ENCODE results near the gene RTN4. TPM values are rescaled to one million over a fixed set of nuclear protein-coding genes. Genes with fewer than 3 reads are reported as not detected.

The RTN4 gene
- total RNA-seq, 1 donor from 2014 or later = 183 TPM

DNA sequence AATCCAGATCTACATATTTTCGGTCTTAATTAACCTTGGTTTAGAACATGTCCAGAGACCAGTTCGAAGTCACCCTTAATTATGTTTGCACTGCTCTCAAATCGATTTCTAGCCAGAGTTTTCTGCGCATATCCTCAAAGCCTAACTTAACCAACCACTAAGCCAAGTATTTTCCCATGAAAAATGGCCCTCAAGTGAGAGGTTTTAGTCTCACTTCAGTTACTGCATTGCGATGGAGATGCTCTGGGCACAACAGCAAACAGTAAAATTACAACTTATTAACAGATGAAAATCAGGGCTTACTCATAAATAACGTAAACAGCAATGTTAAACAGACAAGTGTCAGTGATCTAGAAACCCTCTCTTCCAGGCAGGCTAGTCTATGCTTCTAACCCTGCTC, 4.5 kb downstream of the RTN4 start:
- no peak for DNase-seq (ENCODE audit: low spot score)
- ATAC-seq = no peak

DNA sequence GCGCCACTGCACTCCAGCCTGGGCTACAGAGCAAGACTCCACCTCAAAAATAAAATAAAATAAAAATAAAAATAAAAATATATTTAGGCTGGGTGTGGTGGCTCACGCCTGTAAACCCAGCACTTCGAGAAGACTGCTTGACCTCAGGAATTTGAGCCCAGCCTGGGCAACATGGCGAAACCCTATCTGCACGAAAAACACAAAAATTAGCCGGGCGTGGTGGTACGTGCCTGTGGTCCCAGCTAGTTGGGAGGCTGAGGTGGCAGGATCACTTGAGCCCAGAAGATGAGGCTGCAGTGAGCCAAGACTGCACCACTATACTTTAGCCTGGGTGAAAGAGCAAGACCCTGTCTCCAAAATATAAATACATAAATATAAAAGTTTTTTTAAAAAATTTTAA, 6.4 kb downstream of the RTN4 start:
- DNase-seq (ENCODE audit: low spot score) = no peak
- ATAC-seq = no peak

DNA sequence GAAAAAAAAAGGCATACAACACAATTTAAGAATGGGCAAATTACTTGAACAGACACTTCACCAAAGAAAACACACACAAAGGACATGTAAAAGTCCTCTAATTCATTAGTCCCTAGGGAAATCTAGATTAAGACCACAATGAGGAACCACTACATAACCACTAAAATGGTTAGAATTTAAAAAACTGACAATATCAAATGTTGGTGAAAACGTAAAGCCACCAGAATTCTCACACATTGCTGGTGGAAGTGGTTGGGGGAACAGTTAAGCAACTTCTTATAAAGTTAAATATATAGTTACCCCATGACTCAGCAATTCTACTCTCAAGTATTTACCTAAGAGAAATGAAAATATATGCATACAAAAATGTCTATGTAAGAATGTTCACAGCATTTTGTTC, 11.8 kb downstream of the RTN4 start:
- DNase-seq (ENCODE audit: low spot score) (no peak), ATAC-seq (no peak)

GRCh38 chr2:55035716-55036115, 14.5 kb downstream of the RTN4 start:
- ATAC-seq (no peak), DNase-seq (ENCODE audit: low spot score) (no peak)

- ATAC-seq (no peak), DNase-seq (ENCODE audit: low spot score) (no peak)
Measured at GRCh38 chr2:55033921-55034320, 16.3 kb downstream of the RTN4 start.

DNA sequence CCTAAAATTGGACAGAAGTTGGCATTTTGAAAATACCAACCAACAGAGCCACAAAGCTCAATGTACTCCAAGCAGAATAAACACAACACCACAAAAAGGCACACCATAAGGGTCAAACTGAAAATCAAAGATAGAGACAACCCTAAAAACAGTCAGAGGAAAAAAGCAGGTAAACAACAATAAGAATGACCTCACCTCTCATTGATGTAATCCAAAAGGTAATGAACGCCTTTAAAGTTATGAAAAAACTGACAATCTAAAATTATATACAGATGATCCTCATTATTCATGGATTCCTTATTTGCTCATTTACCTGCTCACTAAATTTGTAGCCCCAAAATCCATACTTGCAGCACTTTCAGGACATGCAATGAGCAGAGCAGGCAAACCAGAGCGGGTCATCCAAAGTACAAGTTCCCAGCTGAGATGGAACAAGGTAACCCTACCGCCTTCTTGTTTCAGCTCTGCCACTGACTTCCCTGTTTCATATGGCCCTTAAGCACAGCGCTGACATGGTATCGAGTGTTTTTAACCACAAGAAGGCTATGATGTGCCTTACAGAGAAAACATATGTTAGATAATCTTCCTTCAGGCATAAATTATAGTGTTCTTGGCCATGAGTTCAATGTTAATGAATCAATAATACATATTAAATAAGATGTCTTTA, 17.0 kb downstream of the RTN4 start:
- ATAC-seq (peak; percentile 26), DNase-seq (ENCODE audit: low spot score) (no peak)

- ATAC-seq (no peak), DNase-seq (ENCODE audit: low spot score) (no peak)
Measured at GRCh38 chr2:55031505-55031904, 18.7 kb downstream of the RTN4 start.

GRCh38 chr2:55030766-55031165, 19.5 kb downstream of the RTN4 start:
- ATAC-seq = no peak
- DNase-seq (ENCODE audit: low spot score) = no peak

DNA sequence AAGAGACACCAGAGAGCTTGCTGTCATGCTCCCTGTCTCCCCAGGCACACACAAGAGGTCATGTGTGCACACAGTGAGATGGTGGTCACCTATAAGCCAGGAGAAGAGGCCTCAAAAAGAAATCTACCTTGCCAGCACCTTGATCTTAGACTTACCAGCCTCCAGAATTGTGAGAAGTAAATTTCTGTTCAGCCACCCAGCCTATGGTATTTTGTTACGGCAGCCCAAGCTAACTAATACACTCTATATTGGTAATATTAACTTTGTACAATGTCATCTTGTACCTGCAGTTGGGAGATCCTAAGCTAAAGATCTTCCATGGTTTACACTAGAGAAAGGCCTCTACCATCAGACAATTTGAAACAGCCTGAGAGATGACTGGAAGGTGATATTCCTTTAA, 21.2 kb downstream of the RTN4 start:
- no peak for ATAC-seq

DNA sequence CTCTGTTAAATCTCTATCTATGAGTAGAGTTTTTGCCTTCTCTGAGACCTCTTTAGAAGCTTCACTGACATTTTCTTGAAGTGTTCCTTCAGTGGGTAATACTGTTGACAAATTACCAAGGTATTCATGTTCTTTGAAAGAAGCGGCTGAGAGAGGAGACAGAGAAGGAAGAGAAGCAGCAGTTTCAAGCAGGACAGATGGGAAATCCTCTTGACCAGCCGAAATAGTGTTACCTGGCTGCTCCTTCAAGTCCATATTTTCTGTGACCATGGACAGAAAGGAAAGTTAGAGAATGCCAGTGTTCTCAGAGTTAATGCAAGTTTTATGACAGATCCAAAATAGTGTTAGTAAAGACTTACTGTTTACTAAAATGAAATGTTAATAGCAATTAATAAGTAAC, 23.0 kb downstream of the RTN4 start:
- ATAC-seq (no peak), DNase-seq (ENCODE audit: low spot score) (no peak)

More for the DNA sequence above, 21.2 kb downstream of the RTN4 start:
- DNase-seq (ENCODE audit: low spot score) = no peak

DNA sequence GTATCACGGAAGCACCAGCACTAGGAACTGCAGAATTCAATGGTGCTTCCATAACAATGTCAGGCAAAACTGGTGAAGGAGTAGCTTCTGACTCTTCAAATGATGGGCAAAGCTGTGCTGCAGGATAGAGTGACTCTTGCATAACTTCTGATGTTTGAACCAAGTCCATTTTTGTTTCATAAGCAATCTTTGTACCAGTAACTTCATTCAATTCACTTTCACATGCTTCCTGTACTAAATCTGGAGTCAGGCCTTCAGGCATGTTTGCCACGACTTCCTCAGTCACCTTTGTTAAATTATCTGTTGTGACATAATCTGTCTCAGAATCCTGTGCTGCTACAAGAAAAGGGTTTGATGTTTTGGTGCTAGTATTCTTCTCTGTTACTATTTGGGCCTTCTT, 24.0 kb downstream of the RTN4 start:
- DNase-seq (ENCODE audit: low spot score) (no peak), ATAC-seq (peak; percentile 84)

- no peak for DNase-seq (ENCODE audit: low spot score)
- no peak for ATAC-seq
Measured at GRCh38 chr2:55025627-55026026, 24.6 kb downstream of the RTN4 start.

DNA sequence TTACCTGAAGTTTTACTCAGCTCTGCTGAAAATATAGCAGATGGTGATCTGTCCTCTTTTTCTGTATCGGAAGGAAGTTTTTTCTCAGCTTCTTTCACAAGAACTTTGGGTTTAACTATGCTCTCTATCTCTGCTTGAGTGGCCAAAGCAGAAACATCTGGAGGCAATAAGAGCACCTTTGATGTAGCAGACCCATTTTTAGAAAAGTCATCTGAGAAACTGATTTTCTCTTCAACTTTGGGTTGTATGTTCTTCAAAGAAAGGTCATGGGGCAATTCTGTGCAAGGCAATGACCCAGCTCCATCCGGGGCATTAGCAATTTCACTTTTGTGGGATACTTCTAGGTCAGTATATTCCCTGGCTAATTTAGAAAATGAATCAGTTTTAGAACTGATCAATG, 25.2 kb downstream of the RTN4 start:
- no peak for ATAC-seq
- no peak for DNase-seq (ENCODE audit: low spot score)

DNA sequence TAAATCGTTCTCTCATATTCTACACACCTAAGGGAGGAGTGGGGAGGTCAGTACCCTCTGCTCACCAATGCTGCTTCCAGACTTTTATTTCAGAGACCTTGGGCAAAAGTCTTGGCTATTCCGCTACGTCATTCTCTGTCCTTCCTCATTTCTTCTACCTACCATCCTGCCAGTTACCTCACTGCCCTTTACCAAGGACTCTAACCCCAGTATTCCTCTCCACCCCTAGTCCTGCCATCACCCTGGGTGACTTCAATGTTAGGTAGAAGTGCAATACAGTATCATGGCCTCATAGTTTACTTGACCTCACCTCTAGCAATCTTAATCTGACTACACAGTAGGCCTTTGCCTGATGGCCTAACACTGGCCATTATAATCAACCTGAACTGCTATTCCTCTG, 27.8 kb downstream of the RTN4 start:
- DNase-seq (ENCODE audit: low spot score) = no peak
- no peak for ATAC-seq

DNA sequence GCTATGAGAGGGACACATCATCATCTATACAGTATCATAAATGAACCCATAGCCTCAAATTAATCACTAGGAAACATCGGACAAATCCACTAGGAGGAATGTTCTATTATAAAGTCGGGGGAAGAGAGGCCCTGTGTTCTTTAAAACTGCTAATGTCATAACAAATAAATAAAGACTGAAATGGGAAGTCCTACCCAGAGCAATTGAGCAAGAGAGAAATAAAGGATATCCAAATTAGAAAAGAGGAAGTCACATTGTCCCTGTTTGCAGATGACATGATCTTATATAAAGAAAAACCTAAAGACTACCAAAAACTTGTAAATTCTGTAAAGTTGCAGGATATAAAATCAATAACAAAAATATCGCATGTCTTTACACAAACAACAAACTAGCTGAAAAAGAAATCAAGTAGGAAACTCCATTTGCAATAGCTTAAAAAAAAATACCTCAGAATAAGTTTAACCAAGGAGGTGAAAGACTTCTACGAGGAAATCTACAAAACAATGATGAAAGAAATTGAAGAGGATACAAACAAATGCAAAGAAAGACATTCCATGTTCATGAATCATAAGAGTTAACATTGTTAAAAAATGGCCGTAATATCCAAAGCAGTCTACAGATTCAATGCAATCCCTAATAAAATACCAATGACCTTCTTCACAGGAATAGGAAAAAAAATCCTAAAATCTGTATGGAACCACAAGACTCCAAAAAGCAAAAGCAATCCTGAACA, 30.6 kb downstream of the RTN4 start:
- no peak for ATAC-seq
- DNase-seq (ENCODE audit: low spot score) = no peak

DNA sequence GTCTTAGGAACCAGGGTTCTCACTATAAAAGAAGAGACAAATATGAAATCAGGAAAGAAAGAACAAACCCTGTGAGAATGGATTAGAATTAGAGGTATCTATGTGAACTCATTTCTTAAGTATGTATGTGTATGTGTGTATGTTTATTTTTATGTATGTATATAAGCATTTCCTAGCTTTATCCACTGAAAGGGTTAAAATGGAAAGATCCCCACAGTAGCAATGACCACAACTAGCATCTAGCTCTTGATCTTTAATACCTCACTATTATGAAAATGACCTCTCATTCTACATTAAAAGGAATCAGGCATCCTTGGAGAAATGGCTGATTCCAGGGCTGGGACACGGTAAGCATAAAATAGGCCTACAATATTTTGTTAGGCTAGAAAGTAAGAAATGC, 31.6 kb downstream of the RTN4 start:
- no peak for DNase-seq (ENCODE audit: low spot score)
- no peak for ATAC-seq

DNA sequence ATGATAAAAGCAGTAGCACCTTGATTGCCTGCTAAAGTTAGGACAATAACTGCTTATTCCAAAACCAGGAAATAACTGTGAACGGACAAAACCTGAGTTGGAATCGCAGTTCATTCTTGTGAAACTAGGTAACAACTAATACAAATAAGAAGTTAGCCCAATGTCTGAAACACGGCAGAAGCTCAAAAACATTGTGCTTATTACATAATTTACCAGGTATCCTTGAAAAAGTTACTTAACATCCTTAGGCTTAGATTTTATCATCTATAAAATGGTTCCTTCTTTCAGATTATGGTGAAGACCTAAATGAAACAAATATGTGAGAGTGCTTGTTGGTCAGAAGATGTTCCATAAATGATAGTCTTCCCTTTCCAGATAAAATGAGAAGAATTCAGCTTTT, 32.4 kb downstream of the RTN4 start:
- ATAC-seq = no peak

DNA sequence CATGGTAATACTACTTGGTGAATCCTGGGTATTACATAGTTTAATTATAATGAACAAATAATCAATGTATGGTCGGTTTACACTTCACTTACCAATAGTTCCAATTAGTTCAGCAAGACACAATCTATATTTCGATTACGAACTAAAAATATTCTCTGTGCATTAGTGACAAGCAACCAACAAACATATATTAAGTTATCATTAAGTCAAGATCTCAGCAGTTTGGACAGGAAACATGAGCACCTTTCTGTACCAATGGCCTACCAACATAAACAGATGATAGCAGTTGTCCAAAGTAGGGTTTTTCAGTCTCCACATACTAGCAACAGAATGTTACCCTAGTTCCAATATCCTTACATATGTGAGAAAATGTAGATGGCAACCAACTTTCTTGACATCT, 32.8 kb downstream of the RTN4 start:
- no peak for DNase-seq (ENCODE audit: low spot score)

More for the DNA sequence above, 32.4 kb downstream of the RTN4 start:
- no peak for DNase-seq (ENCODE audit: low spot score)

GRCh38 chr2:55014962-55015939, 35.0 kb downstream of the RTN4 start:
- DNase-seq (ENCODE audit: low spot score) = peak; percentile 67
- peak; percentile 80 for ATAC-seq

More for the DNA sequence above, 32.8 kb downstream of the RTN4 start:
- no peak for ATAC-seq

DNA sequence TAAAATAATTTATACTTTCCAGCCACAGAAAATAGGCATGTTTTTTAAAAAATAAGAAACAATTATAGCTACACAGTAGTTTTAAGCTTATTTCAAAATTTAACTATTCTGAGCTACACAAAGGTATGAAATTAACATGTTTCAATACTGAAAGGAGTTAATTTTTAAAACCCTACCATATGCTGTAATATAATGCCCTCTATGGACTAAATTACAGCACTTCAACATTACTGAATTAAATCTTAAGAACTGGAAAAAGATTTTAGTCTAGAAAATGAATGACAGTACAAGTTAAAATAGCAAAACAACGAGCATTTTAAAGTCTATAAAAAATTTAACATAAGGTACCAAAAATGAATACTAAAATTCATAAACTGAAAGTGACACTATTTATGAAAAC, 36.3 kb downstream of the RTN4 start:
- DNase-seq (ENCODE audit: low spot score) (no peak), ATAC-seq (peak; percentile 35)

GRCh38 chr2:55012672-55013484, 37.4 kb downstream of the RTN4 start:
- DNase-seq (ENCODE audit: low spot score) (no peak), ATAC-seq (no peak)
